Choroid plexus epithelial cell (primary cell): ENCODE results near the gene TRIM29.
"Not testable (repeated sequence)": the region's sequence is repeated elsewhere in the genome, so short reads cannot be mapped to it uniquely, and the experiment has no call there.

Experiments used
- DNase-seq: peaks from one replicate; pipeline ENCODE4 v3.0.0-alpha.2; 2010; ENCODE audit warnings: low read depth
- H3K4me3 ChIP-seq: 2 replicates; pipeline ENCODE4 v1.5.1; 2011; ENCODE audit warnings: low read depth, mild to moderate bottlenecking, control low read depth, low read length, moderate library complexity
- CTCF ChIP-seq: conservative IDR thresholded peaks from 2 replicates; pipeline ENCODE4 v1.5.1; 2011; ENCODE audit warnings: low read depth, mild to moderate bottlenecking, control low read depth, inconsistent platforms, low read length, moderate library complexity

TRIM29 gene

GRCh38 chr11:120183701-120184141 lies 45.8 kb upstream of the TRIM29 start:
- H3K4me3 ChIP-seq: no peak overlapping the region
- no peak for TF ChIP-seq CTCF
- DNase-seq: no peak

- no peak for DNase-seq
- no peak overlapping the region for H3K4me3 ChIP-seq
- TF ChIP-seq CTCF: peak; percentile 39
Measured at GRCh38 chr11:120182790-120183491, 45.0 kb upstream of the TRIM29 start.

DNA sequence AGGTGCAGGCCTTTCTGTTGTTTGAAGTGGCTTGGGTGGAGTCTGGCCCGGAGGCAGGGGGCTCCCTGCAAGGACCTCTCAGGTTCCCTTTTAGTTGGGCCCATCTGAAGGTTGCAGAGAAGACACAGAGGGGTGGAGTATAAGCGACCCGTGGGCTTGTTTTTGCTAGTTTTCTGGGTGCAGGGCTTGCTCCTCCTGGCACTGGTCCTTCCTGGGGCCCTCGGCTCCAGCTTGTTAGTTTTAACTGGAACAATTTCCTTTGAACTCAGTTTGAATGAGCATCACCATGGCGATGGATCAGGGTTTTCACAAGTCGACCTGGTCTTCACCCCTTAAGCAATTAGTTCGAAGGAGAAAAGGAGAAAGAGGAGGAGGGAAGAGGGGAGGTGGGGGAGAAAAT lies 44.5 kb upstream of the TRIM29 start:
- no peak overlapping the region for H3K4me3 ChIP-seq
- DNase-seq: no peak
- no peak for TF ChIP-seq CTCF

- no peak for DNase-seq
- no peak for TF ChIP-seq CTCF
- no peak overlapping the region for H3K4me3 ChIP-seq
Measured at GRCh38 chr11:120181376-120181975, 43.6 kb upstream of the TRIM29 start.

DNA sequence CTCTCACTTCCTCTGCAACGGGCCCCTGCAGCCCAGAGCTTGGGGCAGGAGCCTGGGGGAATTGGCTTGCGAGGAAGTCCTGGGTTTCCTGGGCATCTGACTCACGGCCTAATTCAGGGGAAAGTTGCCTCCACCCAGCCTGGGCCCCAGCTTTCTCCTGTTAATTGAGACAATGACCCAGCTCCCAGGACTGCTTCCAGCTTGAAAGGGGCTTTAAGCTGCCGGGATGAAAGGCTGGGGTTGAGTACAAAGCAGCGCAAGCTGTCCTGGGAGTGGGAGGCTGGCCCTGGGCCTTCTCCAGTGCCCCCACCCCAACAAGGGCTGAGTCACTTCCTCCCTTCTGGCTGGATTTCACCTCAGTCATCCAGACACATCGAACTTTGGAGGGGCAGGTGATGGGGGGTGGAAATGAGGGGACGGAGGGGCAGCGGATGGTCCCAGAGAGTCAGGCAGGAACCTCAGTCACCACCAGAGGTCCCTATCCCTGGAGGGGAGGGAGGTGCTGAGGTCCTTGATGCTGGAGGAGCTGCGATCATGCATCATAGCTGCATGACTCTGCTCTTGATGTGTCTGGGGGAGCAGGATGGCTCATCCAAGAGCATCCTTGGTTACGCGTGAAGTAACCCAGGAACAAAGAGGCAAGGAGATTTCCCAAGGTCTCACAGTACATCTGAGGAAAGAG lies 42.8 kb upstream of the TRIM29 start:
- no peak overlapping the region for H3K4me3 ChIP-seq
- peak; percentile 47 for TF ChIP-seq CTCF
- DNase-seq: peak; percentile 36

GRCh38 chr11:120180063-120180462 lies 42.1 kb upstream of the TRIM29 start:
- H3K4me3 ChIP-seq, DNase-seq: not testable (repeated sequence)

GRCh38 chr11:120179057-120179672 lies 41.3 kb upstream of the TRIM29 start:
- no peak overlapping the region for H3K4me3 ChIP-seq
- no peak for TF ChIP-seq CTCF
- no peak for DNase-seq
